SU-DHL-6 (cell line): ENCODE data around the gene DQX1.
A peak's percentile ranks its signal among the peaks of the same experiment; 100 is the strongest.

ENCODE experiments used
- H2AFZ ChIP-seq: fragments of 200-600 bp; sonication (generic); 2 replicates; pipeline ENCODE4 v1.6.1; 2014; ENCODE audit warnings: low read depth, mild to moderate bottlenecking, moderate library complexity, mixed read lengths, antibody characterized with exemption, low read length; ENCODE audit not compliant: severe bottlenecking
- H3F3A ChIP-seq: fragments of 200-600 bp; shearing (Covaris generic); 2 replicates; pipeline ENCODE4 v1.6.0; 2016; ENCODE audit warnings: antibody characterized with exemption, mild to moderate bottlenecking; ENCODE audit not compliant: insufficient read depth
- H3K27ac ChIP-seq: fragments of 200-600 bp; sonication (generic); 2 replicates; pipeline ENCODE4 v1.5.1; 2016; ENCODE audit warnings: low read depth, mild to moderate bottlenecking, low read length, moderate library complexity, mixed read lengths
- H3K27me3 ChIP-seq: fragments of 200-600 bp; sonication (generic), shearing (Covaris generic); 2 replicates; pipeline ENCODE4 v1.6.0; 2014; ENCODE audit warnings: mild to moderate bottlenecking, low read length
- H3K36me3 ChIP-seq: fragments of 200-600 bp; sonication (generic); 2 replicates; pipeline ENCODE4 v1.6.1; 2014; ENCODE audit warnings: mild to moderate bottlenecking, low read length, mixed read lengths
- H3K4me2 ChIP-seq: fragments of 300-600, 200-600 bp; shearing (Covaris generic), sonication (generic); 2 replicates; pipeline ENCODE4 v1.6.0; 2014; ENCODE audit warnings: low read length, low read depth, mild to moderate bottlenecking; ENCODE audit not compliant: poor library complexity, severe bottlenecking
- H3K4me3 ChIP-seq: fragments of 200-600 bp; sonication (generic); 2 replicates; pipeline ENCODE4 v1.5.1; 2014; ENCODE audit warnings: antibody characterized with exemption, low read length, mild to moderate bottlenecking, mixed read lengths; ENCODE audit not compliant: insufficient read depth, poor library complexity, severe bottlenecking
- H3K79me2 ChIP-seq: fragments of 200-600 bp; sonication (generic); 2 replicates; pipeline ENCODE4 v1.6.1; 2014; ENCODE audit warnings: mild to moderate bottlenecking, low read length, moderate library complexity; ENCODE audit not compliant: insufficient read depth
- H3K9ac ChIP-seq: fragments of 200-600 bp; sonication (generic); 2 replicates; pipeline ENCODE4 v1.7.0; 2014; ENCODE audit warnings: mild to moderate bottlenecking, low read length
- H3K9me2 ChIP-seq: fragments of 200-600 bp; sonication (generic); replicated peaks from 2 replicates; pipeline ENCODE4 v1.6.1; 2014; ENCODE audit warnings: low read length; ENCODE audit not compliant: insufficient read depth
- H3K9me3 ChIP-seq: fragments of 200-600 bp; sonication (generic); 2 replicates; pipeline ENCODE4 v1.6.1; 2014; ENCODE audit warnings: low read length, mixed read lengths; ENCODE audit not compliant: insufficient read depth
- H4K20me1 ChIP-seq: fragments of 200-600 bp; sonication (generic); 2 replicates; pipeline ENCODE4 v1.6.1; 2014; ENCODE audit warnings: low read depth, mild to moderate bottlenecking, antibody characterized with exemption, low read length, moderate library complexity, mixed read lengths
- CTCF ChIP-seq: fragments of 200-600 bp; sonication (generic); IDR thresholded peaks from one replicate; pipeline ENCODE4 v1.5.1; 2017; ENCODE audit warnings: antibody characterized with exemption, mild to moderate bottlenecking, low read length, moderate library complexity; ENCODE audit not compliant: insufficient read depth, poor library complexity, severe bottlenecking
- EZH2phosphoT487 ChIP-seq: fragments of 200-600 bp; sonication (generic), shearing (Covaris generic); conservative IDR thresholded peaks from 2 replicates; pipeline ENCODE4 v1.6.1; 2018; ENCODE audit warnings: mild to moderate bottlenecking, antibody characterized with exemption, low read length, moderate library complexity, mixed read lengths

DQX1 gene

GRCh38 chr2:74474481-74474880, 51.5 kb downstream of the DQX1 start:
- no peaks in the 10 kb centered on the region for H4K20me1 ChIP-seq
- TF ChIP-seq EZH2phosphoT487 (no peak), CTCF (no peak)
- H3K27me3 ChIP-seq, result no peaks in the 10 kb centered on the region
- H3F3A ChIP-seq, result peaks cover 20% of the 10 kb centered on the region
- no peak overlapping the region for H3K4me3 ChIP-seq
- H3K4me2 ChIP-seq, result no peak overlapping the region
- H2AFZ ChIP-seq, result no peak overlapping the region
- H3K27ac ChIP-seq, result no peak overlapping the region
- no peaks in the 10 kb centered on the region for H3K36me3 ChIP-seq
- no peaks in the 10 kb centered on the region for H3K9me2 ChIP-seq
- no peaks in the 10 kb centered on the region for H3K9me3 ChIP-seq
- H3K9ac ChIP-seq, result no peak overlapping the region
- H3K79me2 ChIP-seq, result no peaks in the 10 kb centered on the region

- H2AFZ ChIP-seq, result peak overlapping the region; percentile 88
- H3F3A ChIP-seq, result peaks cover 20% of the 10 kb centered on the region
- H3K9ac ChIP-seq, result peak overlapping the region; percentile 78
- TF ChIP-seq CTCF (no peak), EZH2phosphoT487 (no peak)
- H3K27ac ChIP-seq, result peak overlapping the region; percentile 89
- peak overlapping the region; percentile 72 for H3K4me3 ChIP-seq
- H4K20me1 ChIP-seq, result no peaks in the 10 kb centered on the region
- no peaks in the 10 kb centered on the region for H3K36me3 ChIP-seq
- H3K9me2 ChIP-seq, result no peaks in the 10 kb centered on the region
- no peaks in the 10 kb centered on the region for H3K9me3 ChIP-seq
- no peaks in the 10 kb centered on the region for H3K79me2 ChIP-seq
- H3K27me3 ChIP-seq, result no peaks in the 10 kb centered on the region
- peak overlapping the region; percentile 98 for H3K4me2 ChIP-seq
These were observed 53.1 kb downstream of the DQX1 start for GRCh38 chr2:74472945-74473258.

DNA sequence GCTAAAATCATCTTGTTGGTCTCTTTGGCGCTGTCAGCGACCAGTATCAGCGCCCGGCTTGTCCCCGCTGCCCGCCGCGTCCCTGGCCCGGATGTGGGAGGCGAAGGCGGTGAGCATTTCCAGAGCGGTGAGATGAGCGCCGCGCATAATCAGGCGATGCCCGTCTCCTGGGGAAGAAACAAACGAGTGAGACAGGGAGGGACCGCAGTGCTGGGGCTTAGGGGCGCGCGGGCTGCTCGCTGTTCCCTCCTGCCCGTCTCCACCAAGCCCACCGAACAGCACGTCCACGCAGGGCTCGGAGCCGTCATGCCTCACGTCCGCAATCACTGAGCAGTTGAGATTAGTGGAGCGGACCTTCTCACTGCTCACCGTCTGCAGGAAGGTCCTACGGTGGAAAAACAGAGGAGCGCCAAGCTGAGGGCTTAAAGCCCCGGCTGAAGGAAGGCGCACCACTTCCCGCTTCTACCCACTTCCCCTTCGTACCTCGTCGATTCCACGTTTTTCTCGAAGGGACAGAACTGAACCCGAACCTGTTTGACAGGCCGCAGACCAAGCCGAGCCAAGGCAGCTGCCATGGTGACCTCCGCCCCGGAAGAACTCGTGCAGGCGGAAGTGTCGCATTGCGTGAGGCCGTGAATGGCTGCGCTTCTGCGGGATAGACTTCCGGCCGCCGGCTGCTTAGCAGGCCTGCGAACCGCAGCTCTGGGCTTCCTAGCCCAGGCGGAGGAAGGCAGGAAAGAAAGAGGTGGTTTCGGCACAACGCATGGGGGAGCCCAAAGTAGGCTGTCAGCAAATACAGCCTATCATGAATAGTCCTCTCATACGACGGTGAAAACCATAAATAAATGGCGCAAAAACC, 53.7 kb downstream of the DQX1 start, which contains the start of gene MRPL53:
Gene MRPL53, minus strand, starts transcription at position 595 of the 859 bp plus-strand sequence. Its CDS starts 20 bp downstream, at position 575.
- Histone ChIP-seq H3K4me2 (peak within 1 kb of the TSS; percentile 98), H3K27ac (peak within 1 kb of the TSS; percentile 89), H3K79me2 (no peaks in the 10 kb centered on the region), H3K9me2 (no peaks in the 10 kb centered on the region), H3K36me3 (no peaks in the 10 kb centered on the region), H2AFZ (peak within 1 kb of the TSS; percentile 88), H3K27me3 (no peaks in the 10 kb centered on the region), H3K9ac (peak within 1 kb of the TSS; percentile 78), H3K4me3 (peak within 1 kb of the TSS; percentile 72), H3F3A (peaks cover 20% of the 10 kb centered on the region), H3K9me3 (no peaks in the 10 kb centered on the region), H4K20me1 (no peaks in the 10 kb centered on the region)
- TF ChIP-seq EZH2phosphoT487 (no peak), CTCF (no peak)
